Right cardiac atrium (tissue), 5 donors: ENCODE measurements around the gene CABLES2. TPM values are rescaled to one million over a fixed set of nuclear protein-coding genes. Genes with fewer than 3 reads are reported as not detected.

ENCODE experiments used
- ATAC-seq, 2 donors: fragments of 200-7000 bp; cut with Tn5 transposase; one replicate each; pipeline versions ENCODE4 v1.8.0 to v1.9.1; 2020; ENCODE audit warnings: moderate library complexity in 2 of 2, mild to moderate bottlenecking in 1 of 2
- DNase-seq, 3 donors: peaks; one replicate each; pipeline ENCODE4 v3.0.0-alpha.2; 2020
- H3K27ac ChIP-seq: one replicate; pipeline ENCODE4 v1.5.1; 2013; ENCODE audit warnings: mild to moderate bottlenecking, low read length, control low read depth, moderate library complexity
- H3K27me3 ChIP-seq: one replicate; pipeline ENCODE4 v1.6.1; 2013; ENCODE audit not compliant: control insufficient read depth, insufficient read depth
- H3K4me1 ChIP-seq: one replicate; pipeline ENCODE4 v1.6.1; 2013; ENCODE audit warnings: low read length; ENCODE audit not compliant: control insufficient read depth, insufficient read depth
- H3K4me3 ChIP-seq: one replicate; pipeline ENCODE4 v1.5.1; 2013; ENCODE audit warnings: low read length, control low read depth
- H3K9me3 ChIP-seq: one replicate; pipeline ENCODE4 v1.6.1; 2013; ENCODE audit warnings: low read length; ENCODE audit not compliant: control insufficient read depth
- whole genome bisulfite sequencing: extraction: QIAGEN DNeasy Blood & Tissue Kit; methylation state at CpG from one replicate; pipeline ENCODE4 v1.1.7; 2013; 5-methylcytosine and 5-hydroxymethylcytosine counted together
- intact Hi-C, 4 donors: fragments of 100-400 bp; cut with DNase I; formaldehyde crosslinking; loops; one replicate each; pipeline versions ENCODE4 v1.11.0 to v1.14.0; 2022 to 2023
- polyA plus RNA-seq: library from polyadenylated mRNA; stranded (reverse); fragments of 200-250 nt; gene quantifications from one replicate; pipeline ENCODE4 v1.2.3, GENCODE V29; 2013
- total RNA-seq, 4 donors: library from RNA; stranded (reverse); fragmentation: NEBNext Ultra II Directional; extraction: Animal tissue kit (Norgen Biotek cat#: 25700); gene quantifications; one replicate each; pipeline ENCODE4 v1.2.1, GENCODE V29; 2021
- donor health status: healthy with polysubstance abuse.
- donor health status: DM: no; HTN: yes; CAD: no.
- donor health status: DM: no; HTN: no; CAD: no.
- donor health status: DM: no; HTN: yes; CAD: no; lungs with severe emphysema.
- donor health status: DM: yes; HTN: yes; CAD: no.

Gene CABLES2
- total and polyA plus RNA-seq, 5 donors, result 10.9 to 29.4 (median 14.9) TPM

- Histone ChIP-seq H3K4me1 (peaks cover 8% of the 10 kb centered on the region), H3K4me3 (peak within 1 kb of the TSS; percentile 82), H3K27me3 (no peaks in the 10 kb centered on the region), H3K27ac (peak within 1 kb of the TSS; percentile 89), H3K9me3 (no peaks in the 10 kb centered on the region)
- under 1% methylated on average over 83 of the region's 83 CpGs for WGBS
- ATAC-seq (peak; percentile 93 to 94), DNase-seq (peak; percentile 95 to 98 (median 97))
- intact Hi-C loops, result loop anchor here in 3 of 4 donors (5.0 to 10.0 kb wide), 3 partner anchors 89 to 372 kb away; partner anchors contain the start of gene MTG2 (in 1 of the 3)
Observed at GRCh38 chr20:62386383-62387218, 20.5 kb downstream of the CABLES2 start, which contains the start of gene RPS21. TSS of gene RPS21 (plus strand) at chr20:62387103. CDS start at chr20:62387339, 236 bp downstream.

- no peak overlapping the region for H3K4me3 ChIP-seq
- no peaks in the 10 kb centered on the region for H3K9me3 ChIP-seq
- DNase-seq (peak; percentile 69 to 91 (median 89)), ATAC-seq (peak; percentile 62 to 75)
- no peak overlapping the region for H3K27ac ChIP-seq
- 36% methylated on average over 18 of the region's 18 CpGs for WGBS
- intact Hi-C loops, result loop anchor here in 3 of 4 donors (2.0 to 10.0 kb wide), 5 partner anchors 35 to 368 kb away; partner anchors contain the start of genes ADRM1 (in 2 of the 3) and MTG2 (in 1 of the 3)
- no peaks in the 10 kb centered on the region for H3K27me3 ChIP-seq
- peaks cover 3% of the 10 kb centered on the region for H3K4me1 ChIP-seq
Observed at GRCh38 chr20:62382306-62383198, 24.5 kb downstream of the CABLES2 start.

GRCh38 chr20:62381842-62382241 lies 25.2 kb downstream of the CABLES2 start:
- DNase-seq (no peak), ATAC-seq (no peak)
- peaks cover 2% of the 10 kb centered on the region for H3K4me1 ChIP-seq
- H3K9me3 ChIP-seq, result no peaks in the 10 kb centered on the region
- H3K27ac ChIP-seq, result peak overlapping the region; percentile 3
- H3K4me3 ChIP-seq, result no peak overlapping the region
- intact Hi-C loops, result loop anchor here in 3 of 4 donors (2.0 to 10.0 kb wide), 5 partner anchors 35 to 367 kb away; partner anchors contain the start of genes ADRM1 (in 2 of the 3) and MTG2 (in 1 of the 3)
- no peaks in the 10 kb centered on the region for H3K27me3 ChIP-seq
- 94% methylated on average over 6 of the region's 6 CpGs for WGBS

- DNase-seq, result no peak
- 50% methylated on average over 16 of the region's 16 CpGs for WGBS
- H3K9me3 ChIP-seq, result no peaks in the 10 kb centered on the region
- H3K4me3 ChIP-seq, result no peak overlapping the region
- H3K27ac ChIP-seq, result peak overlapping the region; percentile 13
- no peaks in the 10 kb centered on the region for H3K27me3 ChIP-seq
- intact Hi-C loops, result loop anchor here in 3 of 4 donors (5.0 to 10.0 kb wide), 4 partner anchors 34 to 366 kb away; partner anchors contain the start of genes ADRM1 (in 1 of the 3) and MTG2 (in 1 of the 3)
- peaks cover 2% of the 10 kb centered on the region for H3K4me1 ChIP-seq
- ATAC-seq, result peak in 1 of 2 donors; percentile 37
Observed at GRCh38 chr20:62381202-62381797, 25.8 kb downstream of the CABLES2 start.

- ATAC-seq (no peak), DNase-seq (no peak)
- Histone ChIP-seq H3K4me3 (no peak overlapping the region), H3K4me1 (no peaks in the 10 kb centered on the region), H3K27me3 (no peaks in the 10 kb centered on the region), H3K27ac (no peak overlapping the region), H3K9me3 (no peaks in the 10 kb centered on the region)
- 59% methylated on average over 22 of the region's 22 CpGs for WGBS
- intact Hi-C loops, result loop anchor here in 1 of 4 donors (5.0 kb wide), 1 partner anchor 76 kb away; the partner anchor contains the start of gene ADRM1
Observed at GRCh38 chr20:62378215-62378614, 28.9 kb downstream of the CABLES2 start.

- H3K4me1 ChIP-seq, result no peaks in the 10 kb centered on the region
- H3K9me3 ChIP-seq, result no peaks in the 10 kb centered on the region
- peak overlapping the region; percentile 13 for H3K27ac ChIP-seq
- DNase-seq, result peak in 2 of 3 donors; percentile 53 to 85
- peak; percentile 18 to 42 for ATAC-seq
- intact Hi-C loops, result loop anchor here in 1 of 4 donors (5.0 kb wide), 1 partner anchor 75 kb away; the partner anchor contains the start of gene ADRM1
- H3K4me3 ChIP-seq, result no peak overlapping the region
- 63% methylated on average over 15 of the region's 15 CpGs for WGBS
- H3K27me3 ChIP-seq, result no peaks in the 10 kb centered on the region
Observed at GRCh38 chr20:62377615-62378178, 29.4 kb downstream of the CABLES2 start.

- intact Hi-C loops, result loop anchor here in 1 of 4 donors (5.0 kb wide), 1 partner anchor 75 kb away; the partner anchor contains the start of gene ADRM1
- no peak for ATAC-seq
- DNase-seq, result no peak
- Histone ChIP-seq H3K27ac (peak overlapping the region; percentile 13), H3K4me3 (no peak overlapping the region), H3K27me3 (no peaks in the 10 kb centered on the region), H3K4me1 (no peaks in the 10 kb centered on the region), H3K9me3 (no peaks in the 10 kb centered on the region)
- 82% methylated on average over 17 of the region's 17 CpGs for WGBS
Observed at GRCh38 chr20:62377064-62377461, 30.0 kb downstream of the CABLES2 start.

GRCh38 chr20:62376112-62377063 lies 30.7 kb downstream of the CABLES2 start:
- peak; percentile 55 to 85 (median 84) for DNase-seq

More at GRCh38 chr20:62376112-62377063, 30.7 kb downstream of the CABLES2 start:
- intact Hi-C loops, result loop anchor here in 1 of 4 donors (5.0 kb wide), 1 partner anchor 74 kb away; the partner anchor contains the start of gene ADRM1
- H3K27me3 ChIP-seq, result no peaks in the 10 kb centered on the region
- no peak overlapping the region for H3K4me3 ChIP-seq
- peak overlapping the region; percentile 45 for H3K27ac ChIP-seq
- ATAC-seq, result peak; percentile 50 to 73
- 40% methylated on average over 26 of the region's 26 CpGs for WGBS
- H3K9me3 ChIP-seq, result no peaks in the 10 kb centered on the region
- no peaks in the 10 kb centered on the region for H3K4me1 ChIP-seq
